NCI-H226 (cell line): Measurements from ENCODE around the gene TBC1D16.
"Not testable (repeated sequence)": the region's sequence is repeated elsewhere in the genome, so short reads cannot be mapped to it uniquely, and the experiment has no call there.

Experiments
- DNase-seq: peaks from one replicate; pipeline ENCODE4 v3.0.0-alpha.2; 2015

The TBC1D16 gene

DNA sequence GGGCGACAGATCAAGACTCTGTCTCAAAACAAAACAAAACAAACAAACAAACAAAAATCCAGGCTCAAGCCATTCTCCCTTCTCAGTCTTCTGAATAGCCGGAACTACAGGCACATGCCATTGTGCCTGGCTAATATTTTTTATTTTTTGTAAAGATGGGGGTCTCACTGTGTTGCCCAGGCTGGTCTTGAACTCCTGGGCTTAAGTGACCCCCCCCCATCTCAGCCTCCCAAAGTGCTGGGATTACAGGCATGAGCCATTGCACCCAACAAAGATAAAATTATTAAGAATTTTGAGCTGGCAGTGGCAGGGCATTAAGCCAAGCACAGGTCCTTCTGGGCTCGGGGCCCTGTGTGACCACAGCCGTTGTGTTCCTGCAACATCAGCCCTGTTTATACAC is 126.6 kb downstream of the TBC1D16 start:
- no peak for DNase-seq

DNA sequence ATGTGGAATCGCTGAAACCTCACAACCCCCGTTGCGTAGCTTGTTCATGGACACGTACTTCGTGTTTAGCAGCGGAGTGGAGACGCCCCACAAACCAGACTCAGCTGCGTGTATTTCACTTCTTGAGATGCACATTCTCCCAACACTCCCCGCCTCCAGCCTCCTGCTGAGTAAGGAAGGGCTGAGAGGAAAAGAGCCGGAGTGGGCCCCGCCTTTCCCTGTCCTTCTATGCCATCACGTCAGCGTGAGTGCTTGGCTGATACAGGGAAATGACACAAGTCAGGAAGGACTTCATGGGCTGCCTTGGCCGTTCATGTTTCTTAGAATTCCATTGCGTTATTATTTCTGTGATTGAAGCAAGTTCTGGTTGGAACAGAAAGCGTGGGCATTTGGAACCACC is 127.8 kb downstream of the TBC1D16 start:
- no peak for DNase-seq

DNA sequence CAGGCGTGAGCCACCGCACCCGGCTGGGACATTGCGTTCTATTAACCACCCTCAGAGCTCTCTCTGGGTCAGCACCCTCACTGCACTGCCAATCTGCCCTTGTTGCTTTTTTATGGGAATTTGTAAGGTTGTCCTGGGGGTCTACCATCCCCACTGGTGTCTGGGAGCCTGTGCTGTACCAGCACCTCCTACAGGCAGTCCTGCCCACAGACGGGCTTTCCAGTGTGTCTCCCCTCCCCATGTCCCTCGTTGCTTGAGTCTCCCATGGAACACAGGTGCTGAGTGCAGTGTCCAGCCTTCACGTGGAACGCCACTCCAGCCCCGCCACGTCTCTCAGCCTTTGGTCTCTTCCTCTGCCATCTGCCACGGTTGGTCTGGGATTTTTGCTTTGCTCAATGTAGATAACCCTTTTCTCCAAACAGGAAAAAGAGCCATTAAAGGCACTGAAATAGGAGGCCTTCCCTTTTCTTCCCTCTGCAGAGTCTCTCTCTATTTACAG is 128.4 kb downstream of the TBC1D16 start:
- DNase-seq = no peak

DNA sequence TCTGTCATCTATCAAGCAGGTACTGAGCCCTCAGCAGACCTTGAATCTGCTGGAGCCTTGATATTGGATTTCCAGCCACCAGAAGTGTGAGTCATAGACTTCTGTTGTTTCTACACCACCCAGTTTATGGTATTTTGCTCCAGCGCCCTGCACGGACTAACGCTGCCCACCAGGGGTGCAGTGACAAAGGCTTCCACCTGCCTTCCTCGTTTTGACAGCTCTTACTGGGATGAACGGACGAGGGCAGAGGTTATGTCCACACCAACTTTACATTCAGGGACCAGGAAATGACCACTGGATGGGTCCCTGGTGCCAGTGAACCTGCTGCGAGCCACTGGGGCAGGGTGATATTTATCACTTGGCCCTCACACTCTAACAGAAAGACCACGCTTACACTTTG is 129.8 kb downstream of the TBC1D16 start:
- DNase-seq = no peak

DNA sequence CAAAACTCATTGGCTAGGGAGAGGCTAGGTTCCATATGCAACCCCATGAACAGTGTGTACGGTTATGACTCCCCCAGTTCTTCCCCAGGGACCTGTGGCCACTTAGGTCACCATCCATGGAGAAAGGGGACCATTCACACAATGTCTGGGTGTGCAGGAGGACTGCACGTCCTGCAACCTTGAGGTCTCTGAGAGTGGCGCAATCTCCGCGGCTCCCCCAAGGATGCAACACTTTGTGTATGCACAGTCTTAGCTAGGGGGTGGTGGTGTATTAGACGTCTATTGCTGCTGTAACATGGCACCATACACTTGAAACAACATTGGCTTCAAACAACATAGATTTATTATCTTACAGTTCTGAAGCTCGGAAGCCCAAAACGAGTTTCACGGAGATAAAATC is 130.8 kb downstream of the TBC1D16 start:
- DNase-seq = no peak

DNA sequence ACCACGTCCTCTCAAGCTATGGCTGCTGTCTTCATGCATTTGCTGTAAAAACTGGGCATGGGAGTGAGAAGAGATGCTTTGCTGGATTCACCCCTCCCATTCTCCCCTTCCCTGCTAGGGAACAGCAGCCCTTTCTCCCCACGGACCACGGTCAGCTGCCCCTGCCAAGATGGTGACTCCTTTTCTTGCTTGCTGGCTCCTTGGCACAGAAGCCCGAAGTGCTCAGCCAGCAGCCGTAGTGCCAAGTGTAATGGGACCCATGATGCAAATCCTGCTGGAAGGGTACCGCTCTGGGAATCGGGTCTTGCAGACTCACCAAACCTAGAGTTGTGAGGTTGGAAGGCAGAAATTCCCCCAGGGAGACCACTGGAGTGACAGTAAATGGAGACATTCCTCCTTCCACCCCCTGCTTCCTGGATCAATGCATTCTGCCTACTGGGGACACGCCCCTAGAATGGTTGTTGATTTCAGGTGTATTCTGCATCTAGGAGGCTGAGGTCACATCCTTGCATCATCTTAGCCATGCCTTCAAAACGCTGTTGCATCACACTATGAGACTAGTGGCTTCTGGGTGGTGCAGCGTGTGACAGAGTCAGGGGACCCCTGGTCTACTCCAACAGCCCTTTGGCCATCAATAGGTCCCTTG is 133.4 kb downstream of the TBC1D16 start:
- no peak for DNase-seq

DNA sequence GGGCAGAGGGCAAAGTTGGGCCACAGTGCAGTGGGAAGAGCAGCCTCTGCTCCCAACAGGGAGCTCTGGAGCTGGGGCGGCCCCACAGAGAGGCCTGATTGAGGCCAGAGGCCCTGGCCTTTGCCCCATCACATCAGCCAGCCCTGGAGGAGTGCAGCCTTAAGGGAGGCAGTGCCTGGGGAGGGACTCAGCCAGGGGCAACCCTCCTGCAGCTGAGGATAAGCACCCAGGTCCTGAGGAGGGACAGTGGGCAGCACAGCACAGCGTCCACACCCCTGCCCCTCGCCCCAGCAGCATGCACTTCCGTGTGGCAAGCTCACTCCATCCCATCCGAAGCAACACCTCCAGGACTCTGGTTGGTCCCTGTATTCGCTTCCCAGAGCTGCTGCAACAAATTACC is 134.5 kb downstream of the TBC1D16 start:
- no peak for DNase-seq

DNA sequence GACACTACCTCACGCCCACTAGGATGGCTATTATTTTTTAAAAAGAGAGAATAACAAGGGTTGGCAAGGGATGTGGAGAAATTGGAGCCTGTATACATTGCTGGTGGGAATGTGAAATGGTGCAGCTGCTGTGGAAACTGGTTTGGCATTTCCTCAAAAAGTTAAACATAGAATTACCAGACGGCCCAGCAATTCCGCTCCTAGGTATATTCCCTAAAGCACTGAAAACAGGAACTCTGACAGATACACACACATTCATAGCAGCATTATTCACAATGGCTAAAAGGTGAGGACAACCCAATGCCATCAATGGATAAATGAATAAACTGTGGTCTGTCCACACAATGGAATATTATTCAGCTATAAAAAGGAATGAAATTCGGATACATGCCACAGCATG is 136.1 kb downstream of the TBC1D16 start:
- no peak for DNase-seq

DNA sequence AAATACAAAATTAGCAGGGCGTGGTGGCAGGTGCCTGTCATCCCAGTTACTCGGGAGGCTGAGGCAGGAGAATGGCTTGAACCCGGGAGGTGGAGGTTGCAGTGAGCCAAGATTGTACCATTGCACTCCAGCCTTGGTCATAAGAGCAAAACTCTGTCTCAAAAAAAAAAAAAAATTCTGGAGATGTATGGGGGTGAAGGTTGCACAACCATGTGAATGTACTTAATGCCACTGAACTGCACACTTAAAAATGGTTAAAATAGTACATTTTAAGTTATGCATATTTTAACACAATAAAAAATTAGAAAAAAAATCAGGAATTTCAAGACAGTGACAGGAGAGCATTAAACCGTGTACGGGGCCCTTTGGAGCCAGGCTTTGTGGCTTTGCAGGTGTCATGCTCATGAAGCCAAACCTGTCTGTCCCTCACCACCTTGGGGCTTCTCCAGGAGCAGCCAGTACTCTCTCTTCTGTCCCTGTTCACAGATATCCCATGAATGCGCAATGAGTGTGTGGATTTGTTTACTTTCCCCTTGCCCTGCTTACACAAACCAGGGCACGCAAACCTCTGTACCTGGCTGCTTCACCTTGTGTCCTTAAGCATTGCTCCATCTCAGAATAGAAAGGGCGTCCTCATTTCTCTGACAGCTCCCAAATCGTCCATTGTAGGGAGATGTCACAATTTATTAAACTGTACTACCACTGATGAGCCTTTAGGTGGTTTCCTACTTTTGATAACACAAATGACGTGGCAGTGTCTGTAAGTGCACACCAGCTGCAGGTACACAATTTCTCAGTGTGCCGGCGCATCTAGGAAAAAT is 138.2 kb downstream of the TBC1D16 start:
- DNase-seq = no peak

DNA sequence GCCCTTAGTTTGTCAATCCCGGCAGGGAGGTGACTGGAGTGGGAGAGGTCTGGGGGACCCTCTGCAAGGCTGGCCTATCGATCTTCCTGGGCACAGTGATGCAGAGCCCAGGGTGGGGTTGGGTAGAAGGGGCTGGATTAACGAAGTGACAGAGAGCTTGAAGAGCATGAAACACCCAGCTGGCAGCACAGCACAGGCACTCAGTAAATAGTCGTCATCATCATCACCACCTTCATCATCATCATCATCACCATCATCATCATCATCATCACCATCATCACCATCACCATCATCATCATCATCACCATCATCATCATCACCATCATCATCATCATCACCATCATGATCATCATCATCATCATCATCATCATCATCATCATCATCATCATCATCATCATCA is 142.2 kb downstream of the TBC1D16 start:
- not testable (repeated sequence) for DNase-seq

DNA sequence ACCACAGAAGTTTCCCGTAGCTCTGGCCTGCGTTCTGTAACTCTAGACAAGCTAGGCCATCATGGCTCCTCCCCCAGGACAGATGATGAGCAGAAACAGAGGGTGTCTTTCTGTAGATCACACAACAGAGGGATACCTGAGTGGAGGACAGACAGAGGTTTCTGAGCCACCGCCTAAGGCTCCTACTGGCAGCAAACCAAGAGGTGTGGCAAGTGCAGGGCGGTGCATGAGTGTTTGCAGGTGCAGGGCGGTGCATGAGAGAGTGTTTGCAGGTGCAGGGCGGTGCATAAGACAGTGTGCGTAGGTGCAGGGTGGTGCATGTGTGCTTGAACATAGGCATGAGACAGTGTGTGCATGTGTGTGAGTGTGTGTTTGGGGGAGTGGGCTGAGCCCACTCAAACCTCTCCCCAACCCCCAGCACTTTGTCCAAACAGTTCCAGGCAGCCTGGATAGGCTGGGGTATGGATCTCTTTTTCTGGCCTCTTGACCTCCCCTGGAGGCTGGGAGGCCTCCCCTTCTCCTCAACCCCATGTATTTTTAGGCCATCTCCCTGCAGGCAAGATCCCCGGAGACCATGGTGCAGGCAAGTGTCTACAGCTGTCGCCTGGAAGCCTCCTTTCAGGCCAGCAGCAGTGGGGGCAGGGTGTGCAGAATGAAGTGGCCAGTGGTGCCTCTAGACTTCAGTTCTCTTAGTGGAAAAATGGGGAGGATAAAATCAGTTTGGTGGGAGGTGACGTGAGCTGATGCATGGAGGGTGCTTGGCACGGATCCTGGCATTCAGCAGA is 143.0 kb downstream of the TBC1D16 start:
- no peak for DNase-seq

DNA sequence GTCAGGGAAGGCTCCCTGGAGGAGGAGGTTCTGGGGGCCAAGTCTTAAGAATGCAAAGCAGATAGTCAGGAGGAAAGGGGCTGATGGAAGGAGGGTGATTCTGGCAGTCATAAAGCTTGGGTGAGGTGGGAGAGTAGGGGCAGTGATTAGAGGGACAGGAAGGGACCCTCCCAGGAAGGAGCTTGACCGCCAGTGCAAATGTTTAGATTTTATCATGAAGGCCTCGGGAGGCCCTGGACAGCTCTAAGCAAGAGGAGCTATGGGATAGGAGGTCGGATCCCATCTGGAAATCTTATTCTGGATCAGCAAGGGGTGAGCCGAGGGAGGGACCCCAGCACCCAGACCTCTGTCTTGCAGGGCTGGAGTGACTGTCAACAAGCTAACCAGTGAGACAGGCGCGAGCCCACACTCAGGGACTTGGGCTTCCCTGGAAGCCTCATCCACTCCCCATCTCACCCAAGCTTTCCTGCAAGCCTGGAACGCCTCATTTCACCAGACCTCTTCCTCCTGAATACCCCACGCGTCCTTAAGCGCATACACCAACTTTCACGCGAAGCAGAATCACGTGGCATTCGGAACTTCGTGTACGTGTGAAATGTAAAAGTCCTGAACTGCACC is 144.4 kb downstream of the TBC1D16 start:
- no peak for DNase-seq

DNA sequence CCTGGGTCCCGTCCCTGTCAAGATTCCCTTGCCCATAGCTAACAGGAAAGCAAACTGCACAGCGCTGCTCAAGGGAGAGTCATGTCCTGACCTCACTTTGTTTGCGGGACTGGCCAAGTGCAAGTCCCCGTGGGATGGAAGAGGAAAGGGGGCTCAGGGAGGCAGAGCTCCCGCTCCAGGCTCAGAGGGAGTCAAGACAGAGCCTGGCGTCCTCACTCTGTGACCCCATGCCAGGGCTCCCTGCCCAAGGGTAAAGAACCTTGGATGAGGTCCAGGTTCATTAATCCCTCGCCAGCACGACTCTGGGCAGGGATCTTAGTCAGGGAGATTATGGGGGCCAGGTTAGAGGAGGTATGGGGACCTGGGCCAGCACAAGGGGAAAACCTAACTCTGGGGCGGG is 145.0 kb downstream of the TBC1D16 start:
- DNase-seq = no peak

DNA sequence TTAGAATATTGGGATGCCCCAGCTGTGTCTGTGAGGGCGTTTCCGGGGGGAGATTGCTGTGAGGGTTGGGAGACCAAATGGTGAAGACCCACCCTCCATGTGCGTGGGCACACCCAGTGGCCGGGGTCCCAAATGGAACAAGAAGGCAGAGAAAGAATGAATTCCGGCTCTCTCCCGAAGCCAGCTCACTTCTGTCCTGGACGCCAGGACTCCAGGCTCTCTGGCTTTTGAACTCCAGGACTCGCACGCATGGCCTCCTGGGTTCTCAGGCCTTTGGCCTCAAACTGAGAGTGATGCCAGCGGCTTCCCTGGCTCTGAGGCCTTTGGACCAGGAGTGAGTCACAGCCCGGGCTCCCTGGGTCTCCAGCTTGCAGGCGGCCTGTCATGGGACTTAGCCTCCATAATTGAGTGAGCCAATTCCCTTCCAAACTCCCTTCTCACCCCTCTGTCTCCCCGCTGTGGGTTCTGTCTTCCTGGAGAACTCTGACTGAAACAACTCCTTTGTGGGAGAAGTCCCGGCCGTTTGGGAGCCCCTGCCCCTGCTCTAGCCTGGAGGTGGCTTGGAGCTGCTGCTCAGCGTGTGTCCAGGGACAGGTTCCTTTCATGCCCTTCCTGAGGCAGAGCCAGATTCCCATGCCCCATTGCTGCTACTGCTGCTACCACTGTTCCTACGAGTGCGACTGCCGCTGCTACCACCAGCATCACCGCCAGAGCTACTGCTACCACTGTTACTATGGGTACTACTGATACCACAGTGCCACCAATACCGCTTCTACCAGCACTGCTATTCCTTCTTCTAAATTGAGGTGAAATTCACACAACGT is 146.6 kb downstream of the TBC1D16 start:
- DNase-seq = no peak

DNA sequence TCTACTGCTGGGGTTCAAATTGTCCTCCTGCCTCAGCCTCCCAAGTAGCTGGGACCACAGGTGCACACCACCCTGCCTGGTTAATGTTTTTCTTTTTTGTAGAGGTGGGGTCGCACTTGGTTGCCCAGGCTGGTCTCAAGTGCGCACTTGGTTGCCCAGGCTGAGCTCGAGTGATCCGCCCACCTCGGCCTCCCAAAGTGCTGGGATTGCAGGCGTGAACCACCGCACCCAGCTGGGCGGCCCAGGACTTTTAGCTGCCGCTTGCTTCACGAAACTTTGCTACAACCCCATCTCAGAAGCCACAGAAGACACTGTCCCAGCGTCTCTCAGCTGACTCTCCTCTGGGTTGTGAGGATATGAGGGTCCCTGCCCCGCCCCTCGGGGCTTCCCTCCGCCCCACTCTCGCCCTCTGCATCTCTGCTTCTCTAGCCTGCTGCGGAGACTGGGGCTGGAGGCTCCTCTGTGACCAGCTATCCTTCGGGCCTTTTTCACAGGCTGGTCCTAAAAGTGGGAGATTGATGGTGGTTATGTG is 147.6 kb downstream of the TBC1D16 start:
- DNase-seq = no peak

DNA sequence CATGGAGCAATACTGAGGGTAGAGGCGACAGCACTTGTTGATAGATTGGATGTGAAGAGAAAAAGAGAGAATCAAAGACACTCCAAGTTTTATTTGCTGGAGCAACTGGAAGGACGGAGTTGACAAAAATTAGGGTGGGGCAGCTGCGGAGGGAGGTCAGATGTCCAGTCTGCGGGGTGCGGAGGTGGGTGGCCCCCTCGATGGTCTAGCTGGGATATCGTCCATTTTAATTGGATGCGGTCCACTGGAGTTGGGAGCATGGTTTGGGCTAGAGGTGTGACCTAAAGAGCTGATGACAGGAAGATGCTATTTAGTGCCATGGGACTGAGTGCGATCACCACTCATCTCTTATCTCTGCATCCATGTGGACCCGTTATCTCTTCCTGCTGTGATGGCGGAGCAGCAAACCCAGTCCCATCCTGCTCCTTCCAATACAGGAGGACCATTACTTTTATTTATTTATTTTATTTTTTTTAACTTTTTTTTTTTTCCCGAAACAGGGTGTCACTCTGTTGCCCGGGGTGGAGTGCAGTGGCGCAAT is 148.2 kb downstream of the TBC1D16 start:
- DNase-seq = no peak

DNA sequence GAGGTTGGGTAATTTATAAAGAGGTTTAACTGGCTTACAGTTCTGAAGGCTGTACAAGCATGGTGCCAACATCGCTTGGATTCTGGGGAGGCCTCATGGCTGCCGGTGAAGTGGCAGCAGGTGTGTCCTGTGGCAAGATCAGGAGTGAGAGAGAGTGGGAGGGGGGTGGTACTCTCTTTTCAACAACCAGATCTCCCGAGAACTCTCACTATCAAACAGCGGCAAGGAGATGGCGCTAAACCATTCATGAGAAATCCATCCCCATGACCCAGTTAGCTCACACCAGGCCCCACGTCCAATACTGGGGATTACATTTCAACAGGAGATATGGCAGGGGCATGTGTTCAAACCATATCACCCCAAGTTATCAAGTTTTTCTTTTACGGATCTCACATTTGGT is 152.5 kb downstream of the TBC1D16 start:
- DNase-seq = no peak
